Parathyroid adenoma (tissue), 2 donors: ENCODE measurements around the gene MAML1.

Experiments
- H2AFZ ChIP-seq: fragments of 300-600 bp; sonication (generic); one replicate; pipeline ENCODE4 v1.7.0; 2017; ENCODE audit warnings: antibody characterized with exemption, mild to moderate bottlenecking
- H3K27ac ChIP-seq: fragments of 300-600 bp; sonication (generic); one replicate; pipeline ENCODE4 v1.7.0; 2017
- H3K27me3 ChIP-seq: fragments of 300-600 bp; sonication (generic); one replicate; pipeline ENCODE4 v1.7.0; 2017; ENCODE audit warnings: low read length; ENCODE audit not compliant: control insufficient read depth, insufficient read depth
- H3K36me3 ChIP-seq: fragments of 300-600 bp; sonication (generic); one replicate; pipeline ENCODE4 v1.7.0; 2017; ENCODE audit warnings: low read length; ENCODE audit not compliant: control insufficient read depth, insufficient read depth
- H3K4me1 ChIP-seq: fragments of 300-600 bp; sonication (generic); one replicate; pipeline ENCODE4 v1.7.0; 2017; ENCODE audit warnings: control low read depth
- H3K4me2 ChIP-seq: fragments of 300-600 bp; sonication (generic); one replicate; pipeline ENCODE4 v1.7.0; 2017; ENCODE audit warnings: low read length
- H3K4me3 ChIP-seq: fragments of 300-600 bp; sonication (generic); one replicate; pipeline ENCODE4 v1.7.0; 2017; ENCODE audit warnings: low read depth, low read length
- H3K79me2 ChIP-seq: fragments of 300-600 bp; sonication (generic); one replicate; pipeline ENCODE4 v1.7.0; 2017; ENCODE audit warnings: control low read depth
- H3K9ac ChIP-seq: fragments of 300-600 bp; sonication (generic); one replicate; pipeline ENCODE4 v1.7.0; 2017; ENCODE audit warnings: mild to moderate bottlenecking
- H3K9me3 ChIP-seq: fragments of 300-600 bp; sonication (generic); one replicate; pipeline ENCODE4 v1.7.0; 2017; ENCODE audit warnings: low read length; ENCODE audit not compliant: control insufficient read depth
- CTCF ChIP-seq: fragments of 300-600 bp; sonication (generic); IDR thresholded peaks from one replicate; pipeline ENCODE4 v1.7.0; 2017; ENCODE audit warnings: antibody characterized with exemption, mild to moderate bottlenecking
- donor health status: primary hyperparathyroidism.

The MAML1 gene

GRCh38 chr5:179746872-179747271, 14.2 kb downstream of the MAML1 start:
- H3K36me3 ChIP-seq = no peaks in the 10 kb centered on the region
- no peak overlapping the region for H3K9ac ChIP-seq
- no peak for TF ChIP-seq CTCF
- H3K9me3 ChIP-seq = no peaks in the 10 kb centered on the region
- no peak overlapping the region for H3K4me2 ChIP-seq
- H3K4me1 ChIP-seq = no peaks in the 10 kb centered on the region
- H3K4me3 ChIP-seq = no peak overlapping the region
- no peaks in the 10 kb centered on the region for H3K27me3 ChIP-seq
- H3K27ac ChIP-seq = no peak overlapping the region
- peaks cover 82% of the 10 kb centered on the region for H3K79me2 ChIP-seq
- no peak overlapping the region for H2AFZ ChIP-seq

GRCh38 chr5:179747811-179748210, 15.2 kb downstream of the MAML1 start:
- Histone ChIP-seq H3K9ac (no peak overlapping the region), H3K4me3 (no peak overlapping the region), H3K4me1 (no peaks in the 10 kb centered on the region), H3K9me3 (no peaks in the 10 kb centered on the region), H3K36me3 (no peaks in the 10 kb centered on the region), H3K79me2 (peaks cover 74% of the 10 kb centered on the region), H2AFZ (no peak overlapping the region), H3K4me2 (no peak overlapping the region), H3K27me3 (no peaks in the 10 kb centered on the region), H3K27ac (no peak overlapping the region)
- TF ChIP-seq CTCF = no peak

GRCh38 chr5:179749857-179750508, 17.4 kb downstream of the MAML1 start:
- H3K36me3 ChIP-seq = no peaks in the 10 kb centered on the region
- TF ChIP-seq CTCF = no peak
- H2AFZ ChIP-seq = no peak overlapping the region
- H3K4me1 ChIP-seq = peaks cover 6% of the 10 kb centered on the region
- peaks cover 77% of the 10 kb centered on the region for H3K79me2 ChIP-seq
- H3K27ac ChIP-seq = no peak overlapping the region
- no peak overlapping the region for H3K4me3 ChIP-seq
- no peak overlapping the region for H3K9ac ChIP-seq
- H3K4me2 ChIP-seq = no peak overlapping the region
- H3K9me3 ChIP-seq = no peaks in the 10 kb centered on the region
- H3K27me3 ChIP-seq = no peaks in the 10 kb centered on the region

- Histone ChIP-seq H2AFZ (no peak overlapping the region), H3K27me3 (no peaks in the 10 kb centered on the region), H3K4me1 (peaks cover 11% of the 10 kb centered on the region), H3K9me3 (no peaks in the 10 kb centered on the region), H3K4me3 (no peak overlapping the region), H3K79me2 (peaks cover 75% of the 10 kb centered on the region), H3K9ac (no peak overlapping the region), H3K36me3 (no peaks in the 10 kb centered on the region), H3K4me2 (no peak overlapping the region), H3K27ac (no peak overlapping the region)
- TF ChIP-seq CTCF = no peak
Observed at GRCh38 chr5:179753971-179754370, 21.3 kb downstream of the MAML1 start.

- no peaks in the 10 kb centered on the region for H3K9me3 ChIP-seq
- H3K4me2 ChIP-seq = peak overlapping the region; percentile 15
- H3K36me3 ChIP-seq = no peaks in the 10 kb centered on the region
- H3K27ac ChIP-seq = peak overlapping the region; percentile 39
- peaks cover 17% of the 10 kb centered on the region for H3K4me1 ChIP-seq
- H3K4me3 ChIP-seq = peak overlapping the region; percentile 1
- H2AFZ ChIP-seq = no peak overlapping the region
- peaks cover 73% of the 10 kb centered on the region for H3K79me2 ChIP-seq
- H3K9ac ChIP-seq = no peak overlapping the region
- no peak for TF ChIP-seq CTCF
- no peaks in the 10 kb centered on the region for H3K27me3 ChIP-seq
Observed at GRCh38 chr5:179755022-179755421, 22.4 kb downstream of the MAML1 start.
